ENCODE measurements around the gene PCSK4. TPM values are rescaled to one million over a fixed set of nuclear protein-coding genes. Genes with fewer than 3 reads are reported as not detected.

The PCSK4 gene
- polyA plus RNA-seq, 4 donors: 4.5 to 13.0 (median 8.8) TPM

GRCh38 chr19:1433119-1434039, 56.8 kb downstream of the PCSK4 start:
- Histone ChIP-seq H3K27ac (ENCODE audit: low read depth in 1 of 3, low read length in 2 of 3) (no peak overlapping the region), H3K9me3 (ENCODE audit: control insufficient read depth in 2 of 2, insufficient read depth in 1 of 2, low read depth in 1 of 2, low read length in 1 of 2) (no peaks in the 10 kb centered on the region), H3K4me3 (ENCODE audit: low read depth in 1 of 3, low read length in 3 of 3) (no peak overlapping the region), H3K36me3 (ENCODE audit: control insufficient read depth in 3 of 3, insufficient read depth in 2 of 3, low read depth in 1 of 3, low read length in 3 of 3) (peaks cover 8 to 79% (median 26%) of the 10 kb centered on the region in 3 donors), H3K4me1 (ENCODE audit: control insufficient read depth in 3 of 3, insufficient read depth in 2 of 3, low read depth in 1 of 3, low read length in 2 of 3) (peaks cover 0 to 16% (median 0%) of the 10 kb centered on the region in 3 donors), H3K27me3 (ENCODE audit: control insufficient read depth in 3 of 3, insufficient read depth in 3 of 3, low read length in 3 of 3) (no peaks in the 10 kb centered on the region)
- DNase-seq (no peak), FAIRE-seq (no peak)
- 86 to 90% (median 88%) methylated on average over 43 to 47 of the region's 47 CpGs for WGBS, 3 donors

- DNase-seq: no peak
- WGBS, 3 donors: 93 to 96% (median 94%) methylated on average over 14 to 16 of the region's 16 CpGs
- Histone ChIP-seq H3K9me3 (ENCODE audit: control insufficient read depth in 2 of 2, insufficient read depth in 1 of 2, low read depth in 1 of 2, low read length in 1 of 2) (no peaks in the 10 kb centered on the region), H3K36me3 (ENCODE audit: control insufficient read depth in 3 of 3, insufficient read depth in 2 of 3, low read depth in 1 of 3, low read length in 3 of 3) (peaks cover 8 to 87% (median 28%) of the 10 kb centered on the region in 3 donors), H3K27ac (ENCODE audit: low read depth in 1 of 3, low read length in 2 of 3) (no peak overlapping the region), H3K4me3 (ENCODE audit: low read depth in 1 of 3, low read length in 3 of 3) (no peak overlapping the region), H3K4me1 (ENCODE audit: control insufficient read depth in 3 of 3, insufficient read depth in 2 of 3, low read depth in 1 of 3, low read length in 2 of 3) (peaks cover 0 to 11% (median 0%) of the 10 kb centered on the region in 3 donors), H3K27me3 (ENCODE audit: control insufficient read depth in 3 of 3, insufficient read depth in 3 of 3, low read length in 3 of 3) (no peaks in the 10 kb centered on the region)
- FAIRE-seq: no peak
These were observed 57.7 kb downstream of the PCSK4 start for GRCh38 chr19:1432507-1432887.

- Histone ChIP-seq H3K27ac (ENCODE audit: low read depth in 1 of 3, low read length in 2 of 3) (no peak overlapping the region), H3K9me3 (ENCODE audit: control insufficient read depth in 2 of 2, insufficient read depth in 1 of 2, low read depth in 1 of 2, low read length in 1 of 2) (no peaks in the 10 kb centered on the region), H3K36me3 (ENCODE audit: control insufficient read depth in 3 of 3, insufficient read depth in 2 of 3, low read depth in 1 of 3, low read length in 3 of 3) (peaks cover 8 to 93% (median 28%) of the 10 kb centered on the region in 3 donors), H3K27me3 (ENCODE audit: control insufficient read depth in 3 of 3, insufficient read depth in 3 of 3, low read length in 3 of 3) (no peaks in the 10 kb centered on the region), H3K4me3 (ENCODE audit: low read depth in 1 of 3, low read length in 3 of 3) (no peak overlapping the region), H3K4me1 (ENCODE audit: control insufficient read depth in 3 of 3, insufficient read depth in 2 of 3, low read depth in 1 of 3, low read length in 2 of 3) (peaks cover 0 to 11% (median 0%) of the 10 kb centered on the region in 3 donors)
- no peak for DNase-seq
- no peak for FAIRE-seq
- WGBS, 3 donors: 93 to 94% (median 93%) methylated on average over 24 of the region's 24 CpGs
These were observed 58.2 kb downstream of the PCSK4 start for GRCh38 chr19:1431759-1432506.

Other genes starting within 250 kb of the PCSK4 start
- 100 to 1,000 TPM; 126 to 823 (median 492) TPM for gene ATP5F1D, start 248.6 kb downstream of the PCSK4 start, polyA plus RNA-seq
- gene MIDN, start 241.8 kb downstream of the PCSK4 start, polyA plus RNA-seq: 100 to 1,000 TPM in 1 of 4 donors, 10 to 100 TPM in 3; 28.1 to 106 (median 33.0) TPM
- gene CIRBP, start 221.0 kb downstream of the PCSK4 start, polyA plus RNA-seq: 100 to 1,000 TPM; 250 to 543 (median 373) TPM
- gene FAM174C, start 214.8 kb downstream of the PCSK4 start, polyA plus RNA-seq: 100 to 1,000 TPM in 1 of 4 donors, 10 to 100 TPM in 3; 40.0 to 118 (median 82.3) TPM
- gene EFNA2, start 204.5 kb downstream of the PCSK4 start, polyA plus RNA-seq: 10 to 100 TPM; 17.7 to 31.3 (median 27.6) TPM
- 100 to 1,000 TPM in 3 of 4 donors, 10 to 100 TPM in 1; 82.0 to 350 (median 248) TPM for gene NDUFS7, start 106.4 kb downstream of the PCSK4 start, polyA plus RNA-seq
- gene GAMT, start 88.8 kb downstream of the PCSK4 start, polyA plus RNA-seq: 10 to 100 TPM in 1 of 4 donors, 1 to 10 TPM in 3; 1.1 to 25.7 (median 4.3) TPM
- gene DAZAP1, start 82.8 kb downstream of the PCSK4 start, polyA plus RNA-seq: 100 to 1,000 TPM in 1 of 4 donors, 10 to 100 TPM in 3; 60.2 to 124 (median 80.5) TPM
- 1,000 to 10,000 TPM; 1,394 to 3,547 (median 2,919) TPM for gene RPS15, start 52.0 kb downstream of the PCSK4 start, polyA plus RNA-seq
- gene APC2, start 40.2 kb downstream of the PCSK4 start, polyA plus RNA-seq: 1 to 10 TPM in 1 of 4 donors, under 1 TPM in 2, not detected in 1; 0.58 to 2.1 (median 0.81) TPM
- 10 to 100 TPM; 32.0 to 62.1 (median 52.8) TPM for gene C19orf25, start 11.1 kb downstream of the PCSK4 start, polyA plus RNA-seq
- gene REEP6, start 831 bp upstream of the PCSK4 start, polyA plus RNA-seq: 100 to 1,000 TPM; 167 to 363 (median 244) TPM
- 10 to 100 TPM in 3 of 4 donors, 1 to 10 TPM in 1; 6.4 to 24.8 (median 18.6) TPM for gene ADAMTSL5, start 22.7 kb upstream of the PCSK4 start, polyA plus RNA-seq
- gene PLK5, start 33.7 kb upstream of the PCSK4 start, polyA plus RNA-seq: under 1 TPM in 2 of 4 donors, not detected in 2; 0.15 to 0.25 TPM
- 10 to 100 TPM in 2 of 4 donors, 1 to 10 TPM in 2; 4.1 to 14.8 (median 8.7) TPM for gene MEX3D, start 78.0 kb upstream of the PCSK4 start, polyA plus RNA-seq
- gene MBD3, start 102.5 kb upstream of the PCSK4 start, polyA plus RNA-seq: 100 to 1,000 TPM in 1 of 4 donors, 10 to 100 TPM in 3; 48.3 to 112 (median 69.9) TPM
- 100 to 1,000 TPM; 115 to 283 (median 212) TPM for gene UQCR11, start 115.1 kb upstream of the PCSK4 start, polyA plus RNA-seq
- gene TCF3, start 162.3 kb upstream of the PCSK4 start, polyA plus RNA-seq: 10 to 100 TPM; 43.2 to 68.9 (median 52.7) TPM